ENCODE measurements around the gene NOC4L. TPM values are rescaled to one million over a fixed set of nuclear protein-coding genes. Genes with fewer than 3 reads are reported as not detected.

The NOC4L gene
- total and polyA plus RNA-seq, 2 of the 4 experiments (the other 2 are of a cell fraction): 5.2 to 13.4 TPM

- no peak overlapping the region for H4K5ac ChIP-seq (ENCODE audit: low read depth, low read length)
- ChIA-PET CTCF (no interaction called here), POLR2A (ENCODE audit: unreplicated experiment) (no interaction called here)
- peaks cover 19% of the 10 kb centered on the region for H3K36me3 ChIP-seq (ENCODE audit: control insufficient read depth, insufficient read depth, low read length)
- no peak overlapping the region for H3K56ac ChIP-seq (ENCODE audit: extremely low read depth, insufficient read depth, low read length)
- H3K18ac ChIP-seq (ENCODE audit: low read depth, low read length): no peak overlapping the region
- no peak overlapping the region for H3K4me2 ChIP-seq (ENCODE audit: low read depth, low read length)
- H3K4me3 ChIP-seq (ENCODE audit: insufficient read depth, low read depth, low read length): no peak overlapping the region
- no peak overlapping the region for H3K4ac ChIP-seq (ENCODE audit: low read depth, low read length)
- dilution Hi-C loops (cut with HindIII; ENCODE audit: low sequenced_read_pairs, unreplicated experiment): no loop called here
- no peak overlapping the region for H3K23ac ChIP-seq (ENCODE audit: low read depth, low read length)
- DNase-seq: no peak
- in situ Hi-C loops (cut with MboI; ENCODE audit: low sequenced_read_pairs): no loop called here
- H3K9me3 ChIP-seq (ENCODE audit: control insufficient read depth, insufficient read depth, low read length): no peaks in the 10 kb centered on the region
- intact Hi-C loops (cut with micrococcal nuclease): no loop called here
- no peak overlapping the region for H2BK120ac ChIP-seq (ENCODE audit: low read depth, low read length)
- H3K9ac ChIP-seq (ENCODE audit: low read depth, low read length): no peak overlapping the region
- no peak overlapping the region for H2BK5ac ChIP-seq (ENCODE audit: low read depth, low read length, poor library complexity, severe bottlenecking)
- H2AK5ac ChIP-seq (ENCODE audit: low read depth, low read length): no peak overlapping the region; the same call in 1 of the 2 replicates
- TF ChIP-seq MXI1 (IDR thresholded peaks at IDR 0.05; ENCODE audit: borderline replicate concordance, low read depth, low read length) (no peak), NFE2L2 (IDR thresholded peaks at IDR 0.05; ENCODE audit: low read depth, low read length) (no peak), CEBPB (IDR thresholded peaks at IDR 0.05; ENCODE audit: low read depth, low read length) (no peak), RFX5 (IDR thresholded peaks at IDR 0.05; ENCODE audit: low read depth, low read length) (no peak)
- no peaks in the 10 kb centered on the region; the same call in 1 of the 2 replicates for H4K20me1 ChIP-seq (ENCODE audit: insufficient read depth, low read length)
- H2AK9ac ChIP-seq (replicated peaks; ENCODE audit: low read depth, low read length, poor library complexity): peak overlapping the region; percentile 28
- no TSS peak for BruUV-seq (replicated peaks)
- H3K79me1 ChIP-seq (ENCODE audit: low read depth in 1 of 2, low read length in 2 of 2): peaks cover 4 to 5% of the 10 kb centered on the region in 2 experiments; a peak in 3 of 4 replicates
- H3K27ac ChIP-seq (ENCODE audit: insufficient read depth, low read length): no peak overlapping the region
- H2BK20ac ChIP-seq (ENCODE audit: low read depth, low read length): no peak overlapping the region
- H3K9me1 ChIP-seq (ENCODE audit: insufficient read depth, low read length): 0 out of 2 replicates have a peak, but pooled peaks cover 3% of the 10 kb centered on the region
- no peak overlapping the region for H4K91ac ChIP-seq (ENCODE audit: insufficient read depth, low read depth, low read length)
- no peak overlapping the region for H2BK15ac ChIP-seq (ENCODE audit: low read depth, low read length)
- peaks cover 2% of the 10 kb centered on the region; the same call in 1 of the 2 replicates for H3K4me1 ChIP-seq (ENCODE audit: control insufficient read depth, insufficient read depth, low read length)
- H3K27me3 ChIP-seq (ENCODE audit: control insufficient read depth, insufficient read depth, low read length): no peaks in the 10 kb centered on the region
- H2AFZ ChIP-seq (replicated peaks; ENCODE audit: low read length, poor library complexity): no peak overlapping the region
- no peak overlapping the region for H3K14ac ChIP-seq (replicated peaks; ENCODE audit: low read depth, low read length)
- 75% methylated on average over 5 of the region's 16 CpGs; no CpG with 5 or more reads in 1 of the 2 experiments for WGBS, 2 experiments (ENCODE audit: extremely low coverage in 2 of 2, insufficient read length in 1 of 2)
- no peak for ATAC-seq (ENCODE audit: low read depth)
- H4K8ac ChIP-seq (ENCODE audit: low read depth in 2 of 2, low read length in 2 of 2): no peak overlapping the region
Observed at GRCh38 chr12:132108211-132108832, 35.9 kb upstream of the NOC4L start.
